ENCODE results near the gene IGLL1.
"Not testable (repeated sequence)": the region's sequence is repeated elsewhere in the genome, so short reads cannot be mapped to it uniquely, and the experiment has no call there.

IGLL1 gene

GRCh38 chr22:23574371-23574811 lies 5.7 kb downstream of the IGLL1 start:
- TF ChIP-seq EZH2phosphoT487 (conservative IDR thresholded peaks at IDR 0.05; ENCODE audit: low read length), result no peak
- TF ChIP-seq CTCF (IDR thresholded peaks at IDR 0.05; ENCODE audit: insufficient read depth, low read length, poor library complexity, severe bottlenecking), result no peak
- Histone ChIP-seq H3K27me3 (ENCODE audit: low read length) (no peaks in the 10 kb centered on the region), H3K9me2 (replicated peaks; ENCODE audit: insufficient read depth, low read length) (no peaks in the 10 kb centered on the region), H3F3A (ENCODE audit: insufficient read depth) (no peaks in the 10 kb centered on the region), H3K4me2 (ENCODE audit: low read depth, low read length, poor library complexity, severe bottlenecking) (no peak overlapping the region), H3K9me3 (ENCODE audit: insufficient read depth, low read length) (no peaks in the 10 kb centered on the region), H2AFZ (ENCODE audit: low read depth, low read length, severe bottlenecking) (no peak overlapping the region), H3K36me3 (ENCODE audit: low read length) (no peaks in the 10 kb centered on the region), H3K4me3 (ENCODE audit: insufficient read depth, low read length, poor library complexity, severe bottlenecking) (no peak overlapping the region), H3K79me2 (ENCODE audit: insufficient read depth, low read length) (no peaks in the 10 kb centered on the region), H4K20me1 (ENCODE audit: low read depth, low read length) (no peaks in the 10 kb centered on the region), H3K9ac (ENCODE audit: low read length) (no peak overlapping the region), H3K27ac (ENCODE audit: low read depth, low read length) (no peak overlapping the region)

- not testable (repeated sequence) for H3K9ac ChIP-seq (ENCODE audit: low read length); H3K36me3 ChIP-seq (ENCODE audit: low read length); H3K4me2 ChIP-seq (ENCODE audit: low read depth, low read length, poor library complexity, severe bottlenecking)
Measured at GRCh38 chr22:23573701-23574235, 6.3 kb downstream of the IGLL1 start.

GRCh38 chr22:23573106-23573505 lies 7.0 kb downstream of the IGLL1 start:
- not testable (repeated sequence) for H3K9me3 ChIP-seq (ENCODE audit: insufficient read depth, low read length); H3K9me2 ChIP-seq (replicated peaks; ENCODE audit: insufficient read depth, low read length); H4K20me1 ChIP-seq (ENCODE audit: low read depth, low read length); H3K4me3 ChIP-seq (ENCODE audit: insufficient read depth, low read length, poor library complexity, severe bottlenecking); H2AFZ ChIP-seq (ENCODE audit: low read depth, low read length, severe bottlenecking); H3K79me2 ChIP-seq (ENCODE audit: insufficient read depth, low read length); H3K4me2 ChIP-seq (ENCODE audit: low read depth, low read length, poor library complexity, severe bottlenecking); H3K27me3 ChIP-seq (ENCODE audit: low read length); H3K9ac ChIP-seq (ENCODE audit: low read length); H3K36me3 ChIP-seq (ENCODE audit: low read length); H3F3A ChIP-seq (ENCODE audit: insufficient read depth); H3K27ac ChIP-seq (ENCODE audit: low read depth, low read length)

More at GRCh38 chr22:23573701-23574235, 6.3 kb downstream of the IGLL1 start:
- H4K20me1 ChIP-seq (ENCODE audit: low read depth, low read length); H3K9me3 ChIP-seq (ENCODE audit: insufficient read depth, low read length); H3K9me2 ChIP-seq (replicated peaks; ENCODE audit: insufficient read depth, low read length); H3K4me3 ChIP-seq (ENCODE audit: insufficient read depth, low read length, poor library complexity, severe bottlenecking); H2AFZ ChIP-seq (ENCODE audit: low read depth, low read length, severe bottlenecking); H3K79me2 ChIP-seq (ENCODE audit: insufficient read depth, low read length); H3K27me3 ChIP-seq (ENCODE audit: low read length); H3F3A ChIP-seq (ENCODE audit: insufficient read depth); H3K27ac ChIP-seq (ENCODE audit: low read depth, low read length): not testable (repeated sequence)

- no peaks in the 10 kb centered on the region for H4K20me1 ChIP-seq (ENCODE audit: low read depth, low read length)
- H3K27me3 ChIP-seq (ENCODE audit: low read length), result no peaks in the 10 kb centered on the region
- H3K4me2 ChIP-seq (ENCODE audit: low read depth, low read length, poor library complexity, severe bottlenecking), result no peak overlapping the region
- no peak overlapping the region for H2AFZ ChIP-seq (ENCODE audit: low read depth, low read length, severe bottlenecking)
- H3K27ac ChIP-seq (ENCODE audit: low read depth, low read length), result no peak overlapping the region
- H3F3A ChIP-seq (ENCODE audit: insufficient read depth), result no peaks in the 10 kb centered on the region
- no peak overlapping the region for H3K4me3 ChIP-seq (ENCODE audit: insufficient read depth, low read length, poor library complexity, severe bottlenecking)
- H3K9me2 ChIP-seq (replicated peaks; ENCODE audit: insufficient read depth, low read length), result no peaks in the 10 kb centered on the region
- no peaks in the 10 kb centered on the region for H3K9me3 ChIP-seq (ENCODE audit: insufficient read depth, low read length)
- no peaks in the 10 kb centered on the region for H3K36me3 ChIP-seq (ENCODE audit: low read length)
- no peak overlapping the region for H3K9ac ChIP-seq (ENCODE audit: low read length)
- no peaks in the 10 kb centered on the region for H3K79me2 ChIP-seq (ENCODE audit: insufficient read depth, low read length)
- TF ChIP-seq CTCF (IDR thresholded peaks at IDR 0.05; ENCODE audit: insufficient read depth, low read length, poor library complexity, severe bottlenecking), result no peak
- no peak for TF ChIP-seq EZH2phosphoT487 (conservative IDR thresholded peaks at IDR 0.05; ENCODE audit: low read length)
Measured at GRCh38 chr22:23571486-23571885, 8.6 kb downstream of the IGLL1 start.
